HS-27A (cell line): Measurements from ENCODE around the gene RAB9A.
"Not testable (repeated sequence)": the region's sequence is repeated elsewhere in the genome, so short reads cannot be mapped to it uniquely, and the experiment has no call there.

Experiments used
- DNase-seq: peaks from one replicate; pipeline ENCODE4 v3.0.0-alpha.2; 2012; ENCODE audit warnings: low read depth, missing footprints

Gene RAB9A

DNA sequence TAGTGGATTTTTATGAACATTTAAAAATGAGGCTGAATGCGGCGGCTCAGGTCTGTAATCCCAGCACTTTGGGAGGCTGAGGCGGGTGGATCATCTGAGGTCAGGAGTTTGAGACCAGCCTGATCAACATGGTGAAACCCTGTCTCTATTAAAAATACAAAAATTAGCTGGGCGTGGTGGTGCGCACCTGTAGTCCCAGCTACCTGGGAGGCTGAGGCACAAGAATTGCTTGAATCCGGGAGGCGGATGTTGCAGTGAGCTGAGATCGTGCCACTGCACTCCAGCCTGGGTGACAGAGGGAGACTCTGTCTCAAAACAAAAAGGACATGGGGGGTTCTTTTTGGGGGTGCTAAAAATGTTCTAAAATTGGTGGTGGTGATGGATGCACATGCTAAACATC, 19.2 kb upstream of the RAB9A start:
- not testable (repeated sequence) for DNase-seq

DNA sequence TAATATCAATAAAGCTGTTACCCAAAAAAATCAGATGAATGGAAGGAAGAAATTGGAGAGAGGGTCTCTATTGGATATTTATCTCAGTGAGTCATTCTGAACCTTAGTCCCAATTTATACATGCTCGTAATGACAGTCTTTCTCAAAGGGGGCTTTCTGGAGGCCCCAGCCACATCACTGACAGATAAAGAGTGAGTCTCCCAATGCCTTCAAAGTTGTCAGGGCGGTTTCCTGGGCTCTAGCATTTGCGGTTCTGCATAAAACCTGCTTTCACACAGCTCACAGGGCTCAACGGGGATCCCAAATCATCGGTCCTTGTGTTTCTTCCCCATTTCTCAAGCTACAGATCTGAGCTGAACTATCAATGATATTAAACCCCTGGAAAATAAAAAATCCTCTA, 18.7 kb upstream of the RAB9A start:
- no peak for DNase-seq

DNA sequence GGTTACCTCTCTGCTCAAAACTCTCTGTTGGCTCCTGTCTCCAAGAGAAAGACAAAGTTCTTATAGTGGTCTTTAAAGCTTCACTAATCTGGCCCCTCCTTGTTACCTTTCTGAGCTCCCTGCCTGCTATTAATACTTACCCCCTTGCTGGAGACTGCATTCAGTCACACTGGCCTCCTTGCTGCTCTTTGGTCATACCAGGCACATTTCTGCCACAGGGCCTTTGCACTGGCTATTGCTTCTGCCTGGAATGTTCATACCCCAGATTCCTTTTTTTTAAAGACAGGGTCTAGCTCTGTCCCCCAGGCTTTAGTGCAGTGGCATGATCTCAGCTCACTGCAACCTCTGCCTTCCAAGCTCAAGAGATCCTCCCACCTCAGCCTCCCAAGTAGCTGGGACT, 15.9 kb upstream of the RAB9A start:
- DNase-seq, result no peak

DNA sequence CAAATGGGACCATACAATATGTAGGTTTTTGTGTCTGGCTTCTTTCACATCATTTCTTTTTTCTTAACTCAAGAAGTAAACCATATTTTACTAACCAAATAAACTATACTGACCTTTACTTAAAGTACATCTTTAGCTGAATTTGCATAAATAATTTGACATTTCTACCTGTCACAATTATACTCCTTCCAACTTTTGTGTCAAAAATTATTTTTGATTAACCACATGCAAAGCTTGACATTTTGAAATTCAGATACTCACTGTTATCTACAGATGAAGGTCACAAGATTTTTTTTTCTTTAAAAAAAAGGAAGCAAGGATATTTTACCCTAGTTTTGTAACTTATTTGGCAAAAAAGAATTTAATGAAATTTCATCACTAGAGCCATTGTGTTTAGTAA, 12.0 kb upstream of the RAB9A start:
- no peak for DNase-seq

DNA sequence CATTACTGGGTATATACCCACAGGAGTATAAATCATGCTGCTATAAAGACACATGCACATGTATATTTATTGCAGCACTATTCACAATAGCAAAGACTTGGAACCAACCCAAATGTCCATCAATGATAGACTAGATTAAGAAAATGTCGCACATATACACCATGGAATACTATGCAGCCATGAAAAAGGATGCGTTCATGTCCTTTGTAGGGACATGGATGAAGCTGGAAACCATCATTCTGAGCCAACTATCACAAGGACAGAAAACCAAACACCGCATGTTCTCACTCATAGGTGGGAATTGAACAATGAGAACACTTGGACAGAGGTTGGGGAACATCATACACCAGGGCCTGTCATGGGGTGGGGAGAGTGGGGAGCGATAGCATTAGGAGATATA, 9.2 kb upstream of the RAB9A start:
- DNase-seq, result not testable (repeated sequence)

DNA sequence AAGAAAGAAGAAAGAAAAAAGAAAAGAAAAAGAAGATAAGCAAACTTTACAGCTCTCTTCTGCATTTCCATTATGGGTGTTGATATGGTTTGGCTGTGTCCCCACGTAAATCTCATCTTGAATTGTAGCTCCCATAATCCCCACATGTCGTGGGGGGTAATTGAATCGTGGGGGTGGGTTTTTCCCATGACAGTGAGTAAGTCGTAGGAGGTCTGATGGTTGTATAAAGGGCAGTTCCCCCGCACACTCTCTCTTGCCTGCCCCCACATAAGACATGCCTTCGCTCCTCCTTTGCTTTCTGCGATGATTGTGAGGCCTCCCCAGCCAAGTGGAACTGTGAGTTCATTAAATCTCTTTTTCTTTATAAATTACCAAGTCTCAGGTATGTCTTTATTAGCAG, 7.3 kb upstream of the RAB9A start:
- DNase-seq, result no peak

DNA sequence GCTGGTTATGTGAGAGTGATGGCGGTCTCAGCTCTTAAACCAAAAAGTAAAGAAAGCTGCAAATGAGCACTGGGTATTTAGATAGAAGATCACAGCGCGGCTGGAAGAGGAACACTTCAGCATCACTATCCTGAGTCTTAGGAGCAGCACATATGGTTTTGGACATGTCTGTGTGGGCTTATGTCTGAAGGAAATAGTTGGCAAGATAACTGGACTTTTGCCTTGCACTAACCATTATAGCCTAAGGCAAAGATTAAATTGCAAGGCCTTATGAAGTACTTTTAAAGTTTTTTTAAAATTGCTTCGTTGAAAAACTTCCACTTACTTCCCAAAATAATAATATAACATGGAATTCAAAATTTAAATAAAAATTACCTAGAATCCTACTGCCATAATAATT, 4.6 kb upstream of the RAB9A start:
- no peak for DNase-seq

DNA sequence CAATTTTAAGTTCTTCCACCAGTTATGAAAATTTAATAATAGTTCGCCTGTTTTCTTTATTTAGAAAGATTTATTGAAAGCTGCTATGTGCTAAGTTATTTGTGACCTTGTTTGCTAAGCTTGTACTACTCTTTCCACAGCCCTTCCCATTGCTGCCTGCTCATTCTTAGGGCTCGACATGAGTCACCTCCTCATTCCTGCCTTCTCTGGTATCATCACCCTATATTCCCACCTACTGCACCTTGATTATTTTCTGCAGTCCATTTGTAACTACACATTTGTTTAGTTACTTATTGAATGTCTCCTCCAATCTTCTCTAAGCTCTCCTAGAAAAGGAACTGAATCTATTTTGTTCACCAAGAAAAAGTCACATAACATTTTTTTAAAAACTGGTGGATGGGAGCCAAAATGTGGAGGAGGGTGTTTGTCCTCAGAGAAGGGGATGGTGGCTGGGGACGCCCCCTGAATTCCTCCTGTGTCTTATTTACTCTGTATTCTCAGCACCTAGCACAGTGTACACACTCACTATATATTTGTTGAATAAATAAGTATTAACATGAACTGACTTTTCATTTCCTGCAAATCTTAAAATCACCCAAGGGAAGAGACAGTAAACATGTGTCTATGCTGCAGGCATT, 3.7 kb upstream of the RAB9A start:
- no peak for DNase-seq

DNA sequence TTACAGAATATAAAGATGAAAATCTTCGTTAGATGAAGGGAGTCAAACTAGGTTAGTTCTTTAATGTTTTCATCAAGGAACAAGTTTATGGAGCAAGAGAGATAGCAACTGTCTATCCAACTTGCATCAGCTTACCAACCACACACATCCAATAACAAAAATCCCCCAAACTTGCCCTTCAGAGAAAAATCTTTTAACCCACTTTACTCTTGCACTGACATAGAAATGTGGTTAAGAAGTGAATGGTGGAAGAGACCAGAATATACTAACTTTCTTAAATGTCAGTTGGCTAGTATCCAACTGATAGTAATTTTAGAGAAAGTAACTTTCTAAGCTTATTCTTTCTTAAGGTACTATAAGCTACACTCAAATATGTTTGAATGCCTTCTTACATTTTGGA, 1.7 kb upstream of the RAB9A start:
- no peak for DNase-seq

DNA sequence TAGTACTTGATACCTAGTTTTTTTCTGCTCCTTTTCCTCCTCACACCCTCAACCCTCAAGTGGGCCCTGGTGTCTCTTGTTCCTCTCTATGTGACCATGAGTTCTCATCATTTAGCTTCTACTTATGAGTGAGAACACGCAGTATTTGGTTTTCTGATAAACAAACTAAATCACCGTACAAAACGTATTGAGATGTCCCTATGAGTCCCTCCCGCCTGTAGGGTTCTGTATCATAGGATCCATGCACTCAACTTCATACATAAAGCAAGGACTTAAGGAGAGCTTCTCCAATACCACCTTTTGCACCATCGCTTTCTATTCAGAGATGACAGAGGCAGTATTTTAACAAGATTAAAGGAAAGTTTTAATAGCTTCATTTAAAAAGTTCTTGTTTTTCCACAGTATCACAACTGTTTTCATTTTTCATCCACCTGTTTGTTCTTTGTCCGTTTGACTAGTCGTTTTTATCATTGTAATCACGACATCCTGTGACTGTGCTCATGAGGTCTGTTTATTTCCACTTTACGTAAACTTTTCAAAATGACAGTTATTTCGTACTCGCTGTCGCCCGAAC, 457 bp upstream of the RAB9A start:
- no peak for DNase-seq

DNA sequence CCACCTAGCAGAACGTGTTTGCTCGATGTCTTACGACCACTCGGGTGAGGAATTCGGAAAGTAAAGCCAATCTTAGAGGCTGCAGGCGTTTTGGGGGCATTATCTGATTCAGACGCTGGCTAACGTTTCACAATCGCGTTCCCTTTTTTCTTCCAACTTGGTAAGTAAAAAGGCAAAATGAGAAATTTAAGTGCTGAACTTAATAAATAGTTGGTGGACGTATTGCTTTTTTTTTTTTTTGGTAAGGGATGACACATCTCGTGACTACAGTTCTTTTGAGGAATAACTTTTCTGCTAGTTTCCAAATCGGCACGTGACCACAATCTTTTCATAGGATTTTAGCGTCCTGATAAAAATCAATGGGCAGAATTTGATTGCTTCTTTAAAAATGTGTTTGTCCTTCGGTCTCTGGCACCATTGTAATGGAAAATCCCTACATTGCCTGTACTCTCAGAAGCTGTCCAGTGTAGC, 848 bp downstream of the RAB9A start:
- peak; percentile 14 for DNase-seq

DNA sequence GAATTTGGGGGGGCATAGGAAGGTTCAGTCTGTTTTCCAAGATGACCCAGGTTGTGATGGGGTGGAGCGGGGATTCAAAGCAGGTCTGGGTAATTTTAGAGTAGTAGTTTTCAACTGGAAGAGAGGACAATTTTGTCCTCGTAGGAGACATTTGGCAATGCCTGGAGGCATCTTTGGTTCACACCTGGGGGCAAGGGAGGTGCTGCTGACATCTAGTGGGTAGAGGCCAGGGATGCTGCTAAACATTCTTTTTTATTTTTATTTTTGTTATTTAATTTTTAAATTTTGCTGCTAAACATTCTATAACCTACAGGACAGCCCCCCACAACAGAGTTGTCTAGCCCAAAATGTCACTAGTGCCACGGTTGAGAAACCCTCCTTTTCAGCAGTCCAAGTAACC, 1.9 kb downstream of the RAB9A start:
- no peak for DNase-seq

DNA sequence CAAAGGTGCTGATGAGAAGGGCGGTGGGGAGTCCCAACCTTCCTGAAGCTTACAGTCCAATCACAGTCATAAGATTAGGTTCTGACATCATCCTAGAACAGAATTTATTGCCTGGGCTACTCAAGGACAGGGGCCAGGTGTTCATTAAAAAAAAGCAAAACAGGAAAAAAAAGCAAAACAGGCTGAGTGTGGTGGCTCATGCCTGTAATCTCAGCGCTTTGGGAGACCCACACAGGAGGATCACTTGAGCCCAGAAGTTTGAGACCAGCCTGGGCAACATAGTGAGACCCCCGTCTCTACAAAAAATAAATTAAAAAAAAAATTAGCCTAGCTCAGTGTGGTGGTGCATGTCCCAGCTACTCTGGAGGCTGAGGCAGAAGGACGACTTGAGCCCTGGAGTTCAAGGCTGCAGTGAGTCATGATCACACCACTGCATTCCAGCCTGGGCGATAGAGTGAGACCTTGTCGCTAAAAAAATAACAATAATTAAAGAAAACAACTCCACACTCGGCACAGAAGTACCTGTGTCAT, 3.0 kb downstream of the RAB9A start:
- no peak for DNase-seq

DNA sequence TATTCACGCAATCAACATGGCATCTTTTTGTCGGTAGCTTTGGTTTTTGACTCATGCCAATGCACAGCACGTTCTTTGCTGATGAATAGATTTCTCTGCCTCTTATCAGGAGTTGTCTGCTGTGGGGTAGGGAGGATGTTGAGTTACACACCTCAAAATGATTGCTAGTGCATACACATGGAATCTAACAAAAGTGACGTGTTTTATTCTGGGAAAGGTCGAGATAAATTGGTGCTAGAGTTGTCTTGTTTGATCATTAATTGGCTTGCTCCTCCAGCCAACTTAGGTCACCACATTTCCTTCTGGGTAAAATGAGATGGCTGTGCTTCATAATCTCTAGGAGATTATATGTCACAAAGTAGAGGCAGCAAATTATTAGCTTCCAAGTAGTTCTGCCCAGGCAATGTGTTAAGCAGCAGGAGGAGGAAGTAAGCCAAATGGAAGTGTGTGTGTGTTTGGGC, 3.9 kb downstream of the RAB9A start:
- no peak for DNase-seq

DNA sequence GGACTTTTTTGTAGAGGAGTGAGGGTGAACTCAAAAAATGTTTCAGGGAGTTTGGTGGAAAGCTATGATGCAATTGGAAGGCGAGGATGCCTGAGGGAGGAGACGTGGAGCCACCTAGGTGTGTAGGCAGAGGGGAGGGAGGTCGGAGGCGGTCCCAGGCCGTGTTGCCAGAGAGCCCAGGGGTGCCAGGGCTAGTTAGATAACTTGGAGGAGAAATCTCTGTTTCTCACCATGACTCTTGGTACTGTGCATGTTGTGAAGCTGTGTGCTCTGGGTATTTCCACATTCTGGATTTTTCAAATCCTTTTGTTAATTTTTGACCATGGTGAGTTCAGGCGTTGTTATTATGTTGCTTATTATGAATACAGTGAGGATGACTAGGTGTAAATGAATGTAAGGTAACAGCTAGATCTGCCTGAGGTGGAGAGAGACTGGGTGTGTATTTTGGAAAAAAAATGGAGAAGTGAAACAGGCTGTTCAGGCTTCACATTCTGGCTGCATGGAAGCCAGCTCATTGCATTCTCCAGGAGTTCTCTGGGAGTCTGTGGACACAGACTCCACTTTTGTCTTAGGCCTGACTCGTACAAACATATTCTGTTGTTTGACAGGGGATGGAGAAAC, 4.5 kb downstream of the RAB9A start:
- no peak for DNase-seq

DNA sequence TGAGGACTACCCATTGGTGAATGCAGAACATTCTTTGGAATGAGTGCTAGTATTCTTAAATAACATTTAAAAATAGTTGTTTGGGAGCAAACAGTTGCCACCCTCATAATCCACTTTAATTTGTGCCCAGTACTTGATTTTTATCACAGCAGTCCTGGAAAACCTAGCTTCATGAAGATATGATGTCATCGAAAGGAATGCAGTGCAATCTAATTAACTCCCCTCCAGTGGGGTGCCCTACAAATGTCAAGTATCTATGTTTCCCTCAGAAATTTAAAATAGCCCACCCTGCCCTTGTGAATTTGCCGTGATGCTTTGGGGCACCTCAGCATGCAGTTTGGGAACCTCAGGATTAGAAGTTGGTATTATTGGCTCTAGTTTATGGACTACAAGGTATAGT, 5.4 kb downstream of the RAB9A start:
- DNase-seq, result no peak

DNA sequence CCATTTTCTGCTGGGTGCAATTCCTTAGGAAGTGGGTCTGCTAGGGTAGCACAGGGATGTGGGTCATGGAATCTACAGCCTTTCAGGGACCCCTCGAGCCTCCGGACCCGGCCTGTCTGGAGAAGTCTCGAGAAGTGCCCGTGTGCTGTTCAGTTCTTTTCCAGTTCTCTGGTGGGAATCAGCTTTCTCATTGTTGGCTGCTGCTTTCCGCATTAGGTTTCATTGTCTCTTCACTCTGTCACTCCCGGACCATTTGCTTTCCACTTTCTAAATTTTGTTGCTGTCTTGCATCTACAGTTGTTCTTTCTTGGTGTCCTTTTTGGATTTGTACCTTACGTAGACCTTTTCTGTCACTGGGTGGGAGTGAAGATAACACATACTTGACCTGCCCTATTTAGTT, 6.1 kb downstream of the RAB9A start:
- no peak for DNase-seq

DNA sequence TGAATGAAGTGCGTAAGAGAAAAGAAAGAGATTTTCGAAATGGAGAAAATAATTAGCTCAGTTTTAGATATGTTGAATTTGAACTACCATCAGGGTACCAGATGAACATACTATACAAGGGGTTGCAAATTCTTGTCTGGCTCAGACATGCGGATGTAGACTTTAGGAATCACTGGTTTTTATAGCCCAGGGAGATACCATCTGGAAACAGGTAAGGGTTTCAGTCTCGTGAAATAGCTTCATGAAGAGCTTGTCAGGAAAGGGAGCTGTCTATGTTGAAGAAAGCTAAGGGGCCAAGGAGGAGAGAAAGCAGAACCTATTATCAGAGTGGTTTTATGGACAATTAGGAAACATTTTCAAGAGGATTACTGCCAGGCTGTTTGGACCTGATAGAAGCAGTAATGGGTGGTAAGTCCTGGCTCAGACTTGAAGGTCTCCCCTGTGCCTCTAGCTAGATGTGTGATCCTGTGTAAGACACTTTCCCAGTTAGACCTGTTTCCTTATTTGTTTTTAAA, 6.7 kb downstream of the RAB9A start:
- DNase-seq, result no peak

DNA sequence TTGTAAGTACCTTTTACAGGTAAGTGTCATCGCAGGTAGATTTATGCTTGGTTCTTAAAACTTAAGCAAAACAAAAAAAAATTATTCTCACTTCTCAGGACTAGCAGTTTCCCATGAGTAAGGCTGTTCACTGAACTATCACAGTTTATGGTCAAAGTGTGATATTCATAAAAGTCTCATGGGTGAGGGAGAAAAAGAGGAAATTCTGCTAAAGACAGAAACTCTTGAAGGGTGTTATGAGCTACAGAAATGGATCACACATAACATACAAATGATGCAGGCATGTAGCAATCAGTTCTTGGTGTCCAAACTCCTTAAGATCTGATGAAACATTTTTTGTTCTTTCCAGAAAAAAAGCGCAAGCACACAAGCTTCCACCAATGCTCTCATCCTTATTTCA, 8.5 kb downstream of the RAB9A start:
- no peak for DNase-seq

DNA sequence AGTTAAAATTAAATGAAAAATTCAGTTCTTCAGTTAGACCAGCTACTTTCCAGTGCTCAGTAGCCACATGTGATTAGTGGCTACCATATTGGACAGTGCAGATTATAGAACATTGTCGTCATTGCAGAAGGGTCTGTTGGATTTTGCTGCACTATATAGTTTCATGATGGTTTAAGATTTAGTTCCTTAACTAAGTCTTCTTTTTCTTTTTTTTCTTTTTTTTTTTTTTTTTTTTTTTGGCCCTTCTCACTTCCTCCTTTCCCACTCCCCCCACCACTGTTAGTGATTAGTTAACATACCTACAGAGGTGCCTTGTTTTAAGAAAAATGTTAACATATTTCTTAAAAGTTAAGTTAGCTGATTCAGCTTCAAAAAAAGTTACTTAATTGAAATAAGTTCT, 9.0 kb downstream of the RAB9A start:
- DNase-seq, result no peak

DNA sequence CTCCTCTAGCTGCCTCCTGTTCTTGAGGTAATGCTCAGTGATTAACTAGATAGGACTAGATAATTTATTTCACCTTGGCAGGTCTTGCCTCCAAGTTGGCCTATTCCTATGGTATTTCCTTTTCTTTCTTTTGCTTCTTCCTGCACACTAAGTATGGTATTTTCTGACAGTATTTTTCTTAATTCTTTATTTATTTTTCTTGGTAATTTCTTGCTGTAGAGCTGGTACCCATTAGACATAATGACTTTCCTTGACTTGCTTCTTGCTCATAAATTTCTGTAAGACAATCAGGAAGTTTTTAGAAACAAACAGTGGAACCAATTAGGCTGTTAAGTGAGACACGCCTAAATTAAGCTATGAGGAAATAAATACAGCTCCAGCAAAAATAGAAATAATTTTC, 9.5 kb downstream of the RAB9A start:
- DNase-seq, result no peak

DNA sequence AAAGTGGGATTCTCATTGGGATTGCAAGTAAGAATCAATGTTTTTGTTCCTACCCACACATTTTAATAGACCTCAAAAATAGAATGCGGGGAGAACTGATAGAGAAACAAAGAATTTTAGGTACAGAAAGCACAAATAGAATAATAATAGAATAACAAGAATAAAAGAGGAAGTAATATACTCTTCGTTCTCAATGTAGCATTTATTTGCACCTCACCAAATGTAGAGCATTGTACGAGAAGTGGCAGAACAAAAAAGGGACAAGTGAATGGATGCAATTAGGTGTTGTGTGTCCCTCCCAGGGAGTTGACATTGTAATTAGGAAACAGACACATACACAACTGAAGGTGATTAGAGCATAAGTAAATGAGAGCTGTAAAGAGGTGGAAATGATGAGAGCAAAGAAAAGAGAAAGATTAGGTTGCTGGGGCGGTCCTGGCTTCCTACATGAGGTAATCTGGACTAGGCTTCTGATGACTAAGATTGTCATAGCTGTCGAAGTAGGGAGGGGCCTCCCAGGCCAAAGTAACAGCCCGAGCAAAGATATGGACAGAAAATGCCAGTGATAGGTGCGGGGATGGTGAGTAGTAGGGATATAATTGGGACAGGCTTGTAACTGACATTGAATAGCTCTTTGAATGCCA, 10.4 kb downstream of the RAB9A start:
- DNase-seq, result no peak

DNA sequence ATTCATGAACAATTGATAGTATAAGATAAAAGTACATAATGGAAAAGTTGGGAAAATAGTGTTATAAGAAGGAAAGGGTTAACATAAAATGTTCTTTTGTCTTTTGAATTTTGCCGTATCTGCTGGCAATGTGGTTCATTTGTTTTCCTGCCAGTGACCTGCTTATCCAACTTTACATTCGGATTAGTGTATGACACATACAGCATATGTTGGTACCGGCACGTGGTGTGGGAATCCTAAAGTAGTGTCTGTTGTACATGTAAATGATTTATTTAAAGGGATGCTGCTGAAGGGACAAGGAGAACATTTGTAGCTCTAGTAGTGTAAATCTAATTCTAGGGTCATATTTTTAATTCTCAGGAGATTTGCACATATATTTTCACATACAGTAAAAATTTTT, 11.5 kb downstream of the RAB9A start:
- DNase-seq, result no peak
